ENCODE data around the gene B4GALT1.
A peak's percentile ranks its signal among the peaks of the same experiment; 100 is the strongest.
"Not testable (repeated sequence)": the region's sequence is repeated elsewhere in the genome, so short reads cannot be mapped to it uniquely, and the experiment has no call there.

The B4GALT1 gene

GRCh38 chr9:33161589-33162132 is 5.5 kb downstream of the B4GALT1 start:
- no peak for DNase-seq (ENCODE audit: low spot score)

DNA sequence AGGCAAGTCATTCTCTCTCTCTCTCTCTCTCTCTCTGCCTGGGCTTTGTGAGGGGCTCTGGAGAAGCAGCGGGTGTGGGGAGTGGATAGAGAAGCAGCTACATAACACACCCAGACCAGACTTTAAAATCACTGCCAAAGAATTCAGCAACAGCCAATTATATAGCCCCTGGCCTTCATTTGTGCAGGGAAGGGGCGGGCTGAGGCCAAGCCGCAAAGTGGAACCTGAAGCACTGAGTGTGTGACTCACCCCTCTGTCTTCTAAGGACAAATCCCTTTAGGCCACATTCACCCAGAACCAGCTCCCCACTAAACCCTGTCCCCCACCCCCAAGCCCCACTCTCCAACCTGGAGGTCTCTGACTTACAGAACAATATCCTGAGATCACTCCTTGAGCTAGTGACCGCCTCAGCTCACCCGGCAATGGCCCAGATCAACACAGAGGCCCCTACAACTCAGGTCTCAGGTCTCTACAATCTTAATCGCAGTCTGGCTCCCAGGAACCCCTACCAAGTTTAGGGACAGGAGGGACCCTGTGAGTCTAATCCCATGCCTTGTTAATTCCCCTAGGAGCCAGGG is 6.0 kb downstream of the B4GALT1 start:
- no peak for DNase-seq (ENCODE audit: low spot score)

- DNase-seq (ENCODE audit: low spot score), result not testable (repeated sequence)
These were observed 6.7 kb downstream of the B4GALT1 start for GRCh38 chr9:33160446-33160845.

- no peak for DNase-seq (ENCODE audit: low spot score)
These were observed 7.4 kb downstream of the B4GALT1 start for GRCh38 chr9:33159777-33160127.

DNA sequence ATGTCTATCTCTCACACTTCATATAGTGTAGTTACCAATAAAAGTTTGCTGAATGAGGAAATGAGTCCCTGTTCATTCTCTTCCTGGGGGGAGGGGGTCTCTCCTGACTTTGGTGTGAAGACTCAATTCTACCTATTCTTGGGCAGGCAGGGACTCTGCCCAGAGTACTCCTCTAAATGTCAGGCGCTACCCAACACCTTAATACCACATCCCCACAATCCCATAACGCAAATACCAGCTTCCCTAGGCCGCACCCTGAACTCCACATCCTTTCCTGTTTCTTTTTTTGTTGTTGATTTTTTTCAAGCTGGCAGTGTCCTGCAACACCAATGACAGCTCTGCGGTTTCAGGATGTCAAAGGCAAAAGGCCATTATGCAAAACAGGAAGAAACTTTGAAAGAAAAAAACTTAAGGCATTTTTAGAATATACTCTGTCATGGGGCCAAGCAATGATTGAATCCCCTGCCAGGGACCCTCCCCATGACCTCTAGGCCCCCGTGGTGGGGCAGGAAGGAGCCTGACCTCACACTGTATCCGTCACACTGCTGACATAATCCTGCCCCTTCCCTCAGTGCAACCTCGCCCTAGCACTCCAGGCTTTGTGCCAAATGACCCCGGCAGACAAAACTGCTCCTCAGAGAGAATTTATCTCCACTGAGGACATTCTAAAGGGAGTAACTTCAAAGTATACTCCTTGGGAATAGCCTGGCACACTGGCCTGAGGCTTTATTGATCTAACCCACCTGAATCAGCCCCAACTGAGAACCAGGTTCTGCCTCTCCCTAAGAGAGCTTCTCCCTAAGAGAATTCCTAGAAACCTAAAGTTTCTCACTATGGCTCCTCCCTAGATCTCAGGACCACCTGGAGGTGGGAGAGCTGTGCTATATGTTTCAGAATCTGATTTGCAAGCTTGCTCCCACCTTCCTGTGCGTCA is 8.0 kb downstream of the B4GALT1 start:
- DNase-seq (ENCODE audit: low spot score), result peak; percentile 50

DNA sequence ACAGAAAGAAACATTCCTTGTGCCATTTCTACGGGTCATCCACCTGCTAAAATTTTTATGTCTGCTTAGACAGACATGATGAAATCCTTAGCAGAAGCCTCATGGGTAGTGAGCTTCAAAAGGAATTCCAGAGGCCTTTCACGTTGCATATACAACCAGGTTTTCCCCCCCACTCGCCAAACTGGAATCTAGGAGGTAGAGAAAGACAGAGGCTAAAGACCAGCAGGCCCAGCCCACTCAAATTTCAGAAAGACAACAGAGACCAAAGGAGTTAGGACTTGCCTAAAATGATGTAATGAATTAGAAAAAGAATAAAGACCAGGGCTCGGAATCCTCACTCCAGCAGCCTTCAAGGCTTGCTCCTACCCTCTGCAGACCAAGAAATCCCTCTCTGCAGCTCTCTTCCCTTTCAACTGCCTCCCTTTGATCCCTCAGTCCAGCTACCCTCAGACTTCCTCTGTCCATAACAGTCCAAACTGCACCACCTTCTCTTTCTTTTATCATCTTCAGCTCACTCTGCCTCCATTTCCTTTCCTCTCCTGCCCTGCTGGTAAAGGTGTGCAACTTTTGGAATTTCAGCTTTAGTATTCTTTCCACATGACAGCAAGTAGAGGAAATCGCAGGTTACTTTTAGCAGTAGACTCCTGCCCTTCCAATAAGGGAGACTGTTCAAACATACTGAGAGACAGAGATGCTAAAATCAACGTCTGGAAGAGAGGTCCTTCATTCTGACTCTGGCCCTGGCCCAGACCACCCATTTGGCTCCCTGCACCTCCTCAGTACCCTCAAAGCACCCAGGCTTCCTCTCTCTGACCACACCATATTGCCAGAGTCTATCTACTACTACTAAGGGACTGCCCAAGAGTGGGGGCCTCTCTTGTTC is 8.9 kb downstream of the B4GALT1 start:
- no peak for DNase-seq (ENCODE audit: low spot score)

- DNase-seq (ENCODE audit: low spot score), result no peak
These were observed 11.7 kb downstream of the B4GALT1 start for GRCh38 chr9:33155393-33155792.

DNA sequence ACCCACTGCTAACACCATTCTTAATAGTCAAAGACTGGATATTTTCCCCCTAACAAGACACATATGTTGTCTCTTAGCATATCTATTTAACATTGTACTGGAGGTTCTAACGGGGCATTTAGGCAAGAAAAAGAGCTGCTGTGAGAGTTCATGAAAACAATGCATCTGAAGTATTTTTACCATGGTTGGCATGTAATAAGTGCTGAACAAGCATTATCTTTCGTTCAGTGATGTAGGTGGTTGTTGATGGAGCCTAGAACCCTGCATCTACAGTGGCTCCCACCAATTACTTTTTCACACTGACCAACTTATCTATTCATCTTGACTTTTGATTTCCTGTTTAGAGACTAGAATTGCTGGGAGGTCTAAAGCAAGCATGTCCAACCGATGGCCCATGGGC is 12.8 kb downstream of the B4GALT1 start:
- DNase-seq (ENCODE audit: low spot score), result no peak

GRCh38 chr9:33153666-33154065 is 13.5 kb downstream of the B4GALT1 start:
- no peak for DNase-seq (ENCODE audit: low spot score)

GRCh38 chr9:33153001-33153400 is 14.1 kb downstream of the B4GALT1 start:
- DNase-seq (ENCODE audit: low spot score), result no peak

- no peak for DNase-seq (ENCODE audit: low spot score)
These were observed 15.5 kb downstream of the B4GALT1 start for GRCh38 chr9:33151601-33152000.

DNA sequence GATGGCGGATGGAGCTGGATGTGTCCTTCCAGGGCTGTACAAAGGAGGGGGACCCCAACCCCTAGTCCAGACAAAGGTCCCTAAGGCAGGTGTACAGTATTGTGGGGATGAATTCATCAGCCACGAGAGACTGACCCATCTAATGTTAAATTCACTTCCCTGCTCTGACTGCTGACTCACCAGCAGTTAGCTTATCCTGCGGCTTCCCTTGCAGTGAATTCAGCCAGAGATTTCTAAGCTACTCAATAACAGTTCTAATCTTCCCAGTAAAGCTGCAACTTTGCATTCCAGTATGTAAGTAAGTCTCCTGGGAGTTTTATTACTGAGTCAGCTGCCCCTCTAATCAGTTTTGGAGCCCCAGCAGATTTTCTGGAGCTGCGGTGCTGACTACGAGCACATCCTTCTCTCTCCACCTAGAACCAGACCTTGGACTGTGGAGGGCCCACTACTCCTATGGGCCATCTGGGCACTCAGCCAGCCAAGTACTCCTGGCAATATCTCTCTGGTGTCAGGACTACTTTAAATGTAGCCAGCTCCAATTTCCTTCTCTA is 16.1 kb downstream of the B4GALT1 start:
- DNase-seq (ENCODE audit: low spot score), result peak; percentile 62

- DNase-seq (ENCODE audit: low spot score), result no peak
These were observed 18.6 kb downstream of the B4GALT1 start for GRCh38 chr9:33148367-33149014.

GRCh38 chr9:33147416-33148169 is 19.5 kb downstream of the B4GALT1 start:
- peak; percentile 30 for DNase-seq (ENCODE audit: low spot score)

DNA sequence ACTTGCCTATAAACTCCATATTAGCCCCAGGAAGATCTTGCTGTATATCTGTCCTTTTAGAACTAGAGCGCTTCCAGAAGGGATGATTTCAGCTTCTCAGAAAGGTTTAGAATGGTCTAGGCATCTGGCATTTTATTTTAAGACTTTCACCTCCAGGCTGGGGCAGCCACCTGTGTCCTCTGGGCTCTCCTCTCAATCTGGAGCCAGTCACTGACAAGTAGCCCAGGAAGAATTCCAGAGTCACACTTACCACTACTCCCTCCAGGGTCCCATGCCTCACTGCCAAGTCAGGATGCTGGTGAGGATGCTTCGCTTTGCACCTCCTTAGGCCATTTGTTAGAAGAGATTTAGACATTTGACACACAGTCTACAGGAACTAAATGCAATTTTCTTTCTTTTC is 20.8 kb downstream of the B4GALT1 start:
- DNase-seq (ENCODE audit: low spot score), result no peak

DNA sequence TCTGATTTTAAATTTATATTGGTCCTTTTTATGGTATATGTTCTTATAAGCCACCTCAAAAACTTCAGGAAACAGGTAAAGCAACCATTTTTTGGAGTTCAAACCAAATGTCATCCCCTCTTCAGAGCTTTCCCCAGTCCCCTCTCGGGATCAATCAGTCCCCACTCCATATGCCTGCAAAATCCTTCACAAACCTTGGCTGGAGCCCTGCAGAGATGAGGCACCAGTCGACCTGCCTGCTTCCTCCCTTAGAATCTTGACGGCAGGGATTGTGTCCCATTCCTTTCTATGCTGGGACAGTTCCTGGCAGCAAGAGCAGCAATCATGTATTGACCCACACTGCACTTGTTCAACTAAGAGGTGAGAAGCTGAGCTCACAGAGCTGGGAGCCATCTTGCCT is 22.6 kb downstream of the B4GALT1 start:
- DNase-seq (ENCODE audit: low spot score), result no peak

GRCh38 chr9:33143241-33143661 is 23.9 kb downstream of the B4GALT1 start:
- DNase-seq (ENCODE audit: low spot score), result no peak

DNA sequence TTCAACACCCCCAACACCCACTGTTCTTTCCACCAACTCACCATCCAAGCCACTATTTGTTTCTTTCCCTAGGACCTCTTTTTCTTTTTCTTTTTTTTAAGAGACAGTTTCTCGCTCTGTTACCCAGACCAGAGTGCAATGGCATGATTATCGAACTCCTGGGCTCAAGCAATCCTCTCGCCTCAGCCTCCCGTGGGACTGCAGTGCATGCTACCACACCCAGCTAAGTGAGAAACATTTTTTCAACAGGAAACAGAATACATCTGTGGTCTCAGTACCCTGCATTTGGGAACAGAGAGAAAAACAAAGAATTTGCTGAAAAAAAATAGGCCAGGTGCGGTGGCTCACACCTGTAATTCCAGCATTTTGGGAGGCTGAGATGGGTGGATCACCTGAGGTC is 24.6 kb downstream of the B4GALT1 start:
- no peak for DNase-seq (ENCODE audit: low spot score)

- DNase-seq (ENCODE audit: low spot score), result no peak
These were observed 26.5 kb downstream of the B4GALT1 start for GRCh38 chr9:33140401-33141360.
